ENCODE measurements around the gene TPMT. TPM values are rescaled to one million over a fixed set of nuclear protein-coding genes. Genes with fewer than 3 reads are reported as not detected.

Gene TPMT
- polyA plus RNA-seq, 2 of the 4 experiments (the other 2 are of a cell fraction), result 11.2 to 16.5 TPM

GRCh38 chr6:18155864-18156421 lies 1.1 kb upstream of the TPMT start:
- Histone ChIP-seq H3K9me3 (no peaks in the 10 kb centered on the region), H3K4me3 (peak overlapping the region; percentile 89), H3K4me2 (peak overlapping the region; percentile 83), H3K27ac (peak overlapping the region; percentile 78 to 90), H3K4me1 (peaks cover 17% of the 10 kb centered on the region)
- DNase-seq (ENCODE audit: low read depth in 1 of 2, low spot score in 1 of 2) (peak; percentile 75 to 76), ATAC-seq (peak; percentile 81 to 88), FAIRE-seq (no peak)
- no peak for TF ChIP-seq RFX5 (IDR thresholded peaks at IDR 0.05)
- TF ChIP-seq CHD2 (IDR thresholded peaks at IDR 0.05; ENCODE audit: low read length, partially characterized antibody), result no peak
- no peak for TF ChIP-seq EHMT2 (IDR thresholded peaks at IDR 0.05; ENCODE audit: low read depth)
- TF ChIP-seq, protein P1, sequence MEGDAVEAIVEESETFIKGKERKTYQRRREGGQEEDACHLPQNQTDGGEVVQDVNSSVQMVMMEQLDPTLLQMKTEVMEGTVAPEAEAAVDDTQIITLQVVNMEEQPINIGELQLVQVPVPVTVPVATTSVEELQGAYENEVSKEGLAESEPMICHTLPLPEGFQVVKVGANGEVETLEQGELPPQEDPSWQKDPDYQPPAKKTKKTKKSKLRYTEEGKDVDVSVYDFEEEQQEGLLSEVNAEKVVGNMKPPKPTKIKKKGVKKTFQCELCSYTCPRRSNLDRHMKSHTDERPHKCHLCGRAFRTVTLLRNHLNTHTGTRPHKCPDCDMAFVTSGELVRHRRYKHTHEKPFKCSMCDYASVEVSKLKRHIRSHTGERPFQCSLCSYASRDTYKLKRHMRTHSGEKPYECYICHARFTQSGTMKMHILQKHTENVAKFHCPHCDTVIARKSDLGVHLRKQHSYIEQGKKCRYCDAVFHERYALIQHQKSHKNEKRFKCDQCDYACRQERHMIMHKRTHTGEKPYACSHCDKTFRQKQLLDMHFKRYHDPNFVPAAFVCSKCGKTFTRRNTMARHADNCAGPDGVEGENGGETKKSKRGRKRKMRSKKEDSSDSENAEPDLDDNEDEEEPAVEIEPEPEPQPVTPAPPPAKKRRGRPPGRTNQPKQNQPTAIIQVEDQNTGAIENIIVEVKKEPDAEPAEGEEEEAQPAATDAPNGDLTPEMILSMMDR (IDR thresholded peaks at IDR 0.05), result peak; percentile 22; the same call in 2 of the 3 replicates
- TF ChIP-seq RAD21 (conservative IDR thresholded peaks at IDR 0.05 in 1 of 2, IDR thresholded peaks at IDR 0.05 in 1 of 2), result peak in 1 of 2 experiments; percentile 32; a peak in 2 of 5 replicates
- 10% methylated on average over 4 of the region's 26 CpGs for WGBS (ENCODE audit: missing lambda C conversion rate)
- CTCF ChIA-PET, result interaction anchor here (0.9 to 1.8 kb wide), 2 partner anchors 10 to 15 kb away, joined by 4 read pairs; no protein-coding TSS in a partner anchor
- POLR2A ChIA-PET, result no interaction called here

DNA sequence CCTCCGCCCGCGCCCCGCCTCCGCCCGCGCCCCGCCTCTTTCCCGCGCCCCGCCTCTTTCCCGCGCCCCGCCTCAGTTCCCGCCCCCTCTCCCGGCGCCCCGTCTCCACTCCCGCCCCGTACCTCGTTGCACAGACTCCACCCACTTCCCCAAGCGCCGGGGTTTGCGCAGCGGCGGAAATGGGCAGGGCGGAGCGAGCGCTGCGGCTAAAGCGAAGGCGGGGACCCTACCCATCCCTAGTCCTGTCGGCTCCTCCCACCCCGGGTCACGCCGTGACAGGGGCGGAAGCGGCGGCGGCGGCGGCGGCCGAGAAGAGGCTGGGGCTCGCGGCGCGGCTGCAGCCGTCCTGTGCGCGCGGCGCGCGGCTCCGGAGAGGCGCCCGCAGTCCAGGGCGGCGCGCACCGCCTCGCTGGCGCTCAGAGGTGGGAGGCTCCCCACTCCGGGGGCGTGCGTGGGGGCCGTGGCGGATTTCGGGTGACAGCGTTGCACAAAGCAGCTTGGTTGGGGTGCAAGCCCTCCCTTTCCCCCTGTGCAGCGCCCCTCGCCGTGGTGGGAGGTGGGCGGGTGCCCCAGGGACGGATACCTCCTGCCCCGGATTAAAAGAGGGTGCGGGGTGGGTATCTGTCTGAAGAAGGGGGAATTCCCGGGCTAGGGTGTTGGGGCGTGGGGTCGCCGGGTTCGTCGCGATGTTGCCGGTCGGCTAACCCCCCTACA lies 430 bp upstream of the TPMT start, which contains the start of gene KDM1B:
TSS of gene KDM1B (plus strand) at position 273 of the 714 bp plus-strand sequence. CDS start 4,474 bp downstream, outside the sequence.
- POLR2A ChIA-PET, result no interaction called here
- peak within 1 kb of the TSS; percentile 83 for H3K4me2 ChIP-seq
- H3K27ac ChIP-seq, result peak within 1 kb of the TSS; percentile 78 to 90
- H3K4me3 ChIP-seq, result peak within 1 kb of the TSS; percentile 89
- no CpG with 5 or more reads among the region's 87 CpGs for whole genome bisulfite sequencing (ENCODE audit: missing lambda C conversion rate)
- H3K4me1 ChIP-seq, result peaks cover 17% of the 10 kb centered on the region
- TF ChIP-seq PHF8 (IDR thresholded peaks at IDR 0.05; ENCODE audit: borderline replicate concordance, low read depth) (peak; percentile 45; the same call in 1 of the 2 replicates), BCL3 (IDR thresholded peaks at IDR 0.05) (0 out of 3 replicates have a peak, but pooled peaks have one; percentile 16), MAFK (IDR thresholded peaks at IDR 0.05; ENCODE audit: partially characterized antibody) (no peak), MAX (IDR thresholded peaks at IDR 0.05) (no peak), POLR2A (IDR thresholded peaks at IDR 0.05; ENCODE audit: low read length) (peak; percentile 55), KDM5A (IDR thresholded peaks at IDR 0.05) (no peak)
- TF ChIP-seq, protein P2, sequence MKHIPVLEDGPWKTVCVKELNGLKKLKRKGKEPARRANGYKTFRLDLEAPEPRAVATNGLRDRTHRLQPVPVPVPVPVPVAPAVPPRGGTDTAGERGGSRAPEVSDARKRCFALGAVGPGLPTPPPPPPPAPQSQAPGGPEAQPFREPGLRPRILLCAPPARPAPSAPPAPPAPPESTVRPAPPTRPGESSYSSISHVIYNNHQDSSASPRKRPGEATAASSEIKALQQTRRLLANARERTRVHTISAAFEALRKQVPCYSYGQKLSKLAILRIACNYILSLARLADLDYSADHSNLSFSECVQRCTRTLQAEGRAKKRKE (CRISPR knock-in tag; IDR thresholded peaks at IDR 0.05; ENCODE audit: low read depth), result no peak
- DNase-seq (ENCODE audit: low read depth in 1 of 2, low spot score in 1 of 2) (peak; percentile 89 to 95), ATAC-seq (peak; percentile 92 to 95), FAIRE-seq (no peak)
- H3K9me3 ChIP-seq, result no peaks in the 10 kb centered on the region
- CTCF ChIA-PET, result interaction anchor here (1.8 kb wide), 1 partner anchor 15 kb away, joined by 4 read pairs; no protein-coding TSS in a partner anchor

DNA sequence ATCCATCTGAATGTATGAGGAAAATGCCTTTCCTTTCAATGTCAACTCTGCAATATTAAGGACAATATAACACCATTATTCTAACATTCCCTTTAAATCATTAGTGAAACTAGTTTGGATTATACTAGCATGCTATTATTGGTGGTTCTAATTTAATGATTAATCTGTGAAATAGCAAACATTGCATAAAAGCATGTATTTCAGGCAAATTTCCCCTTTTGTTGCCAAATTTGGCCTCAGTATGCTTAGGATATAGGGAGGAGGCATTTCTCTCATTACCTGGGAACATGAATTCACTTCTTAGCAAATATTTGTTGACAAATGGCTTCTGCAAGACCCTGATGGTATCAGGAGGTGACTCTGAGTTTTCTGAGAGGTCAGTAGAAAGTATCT lies 1.6 kb downstream of the TPMT start:
- H3K9me3 ChIP-seq, result no peaks in the 10 kb centered on the region
- no peak overlapping the region for H3K4me3 ChIP-seq
- ATAC-seq (no peak), FAIRE-seq (no peak), DNase-seq (ENCODE audit: low read depth in 1 of 2, low spot score in 1 of 2) (no peak)
- peaks cover 23% of the 10 kb centered on the region for H3K4me1 ChIP-seq
- TF ChIP-seq HEYL (CRISPR knock-in tag; IDR thresholded peaks at IDR 0.05), result no peak
- TF ChIP-seq, protein P3, sequence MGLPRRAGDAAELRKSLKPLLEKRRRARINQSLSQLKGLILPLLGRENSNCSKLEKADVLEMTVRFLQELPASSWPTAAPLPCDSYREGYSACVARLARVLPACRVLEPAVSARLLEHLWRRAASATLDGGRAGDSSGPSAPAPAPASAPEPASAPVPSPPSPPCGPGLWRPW (IDR thresholded peaks at IDR 0.05), result no peak
- TF ChIP-seq POLR2A (IDR thresholded peaks at IDR 0.05; ENCODE audit: low read length), result no peak
- no peak overlapping the region for H3K27ac ChIP-seq
- ChIA-PET CTCF (no interaction called here), POLR2A (no interaction called here)
- H3K4me2 ChIP-seq, result peak overlapping the region; percentile 78

Measured in A549 (cell line).